HG02981 (cell line): ENCODE data around the gene AVPI1.
"Not testable (repeated sequence)": the region's sequence is repeated elsewhere in the genome, so short reads cannot be mapped to it uniquely, and the experiment has no call there.

Experiments used
- ATAC-seq: cut with Tn5 transposase; IDR thresholded peaks from one replicate; pipeline ENCODE4 v1.9.1; 2021; ENCODE audit warnings: mild to moderate bottlenecking, moderate library complexity; ENCODE audit not compliant: unreplicated experiment

AVPI1 gene

DNA sequence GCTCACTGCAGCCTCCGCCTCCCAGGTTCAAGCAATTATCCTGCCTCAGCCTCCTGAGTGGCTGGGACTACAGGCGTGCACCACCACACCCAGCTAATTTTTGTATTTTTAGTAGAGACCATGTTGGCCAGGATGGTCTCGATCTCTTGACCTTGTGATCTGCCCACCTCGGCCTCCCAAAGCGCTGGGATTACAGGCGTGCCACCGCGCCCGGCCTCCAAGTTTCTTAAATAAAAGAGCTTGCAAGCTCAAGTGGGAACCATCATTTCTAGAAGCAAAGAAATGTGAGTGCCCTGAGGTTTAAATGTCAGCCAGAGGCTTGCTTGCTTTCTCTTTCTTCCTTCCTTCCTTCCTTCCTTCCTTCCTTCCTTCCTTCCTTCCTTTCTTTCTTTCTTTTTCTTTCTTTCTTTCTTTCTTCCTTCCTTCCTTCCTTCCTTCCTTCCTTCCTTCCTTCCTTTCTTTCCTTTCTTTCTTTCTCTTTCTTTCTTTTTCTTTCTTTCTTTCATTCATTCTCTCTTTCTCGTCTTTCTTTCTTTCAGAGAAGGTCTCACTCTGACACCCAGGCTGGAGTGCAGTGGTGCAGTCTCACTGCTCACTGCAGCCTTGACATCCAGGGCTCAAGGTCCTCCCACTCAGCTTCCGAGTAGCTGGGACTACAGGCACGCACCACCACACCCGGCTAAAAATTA is 44.4 kb downstream of the AVPI1 start:
- ATAC-seq = not testable (repeated sequence)

DNA sequence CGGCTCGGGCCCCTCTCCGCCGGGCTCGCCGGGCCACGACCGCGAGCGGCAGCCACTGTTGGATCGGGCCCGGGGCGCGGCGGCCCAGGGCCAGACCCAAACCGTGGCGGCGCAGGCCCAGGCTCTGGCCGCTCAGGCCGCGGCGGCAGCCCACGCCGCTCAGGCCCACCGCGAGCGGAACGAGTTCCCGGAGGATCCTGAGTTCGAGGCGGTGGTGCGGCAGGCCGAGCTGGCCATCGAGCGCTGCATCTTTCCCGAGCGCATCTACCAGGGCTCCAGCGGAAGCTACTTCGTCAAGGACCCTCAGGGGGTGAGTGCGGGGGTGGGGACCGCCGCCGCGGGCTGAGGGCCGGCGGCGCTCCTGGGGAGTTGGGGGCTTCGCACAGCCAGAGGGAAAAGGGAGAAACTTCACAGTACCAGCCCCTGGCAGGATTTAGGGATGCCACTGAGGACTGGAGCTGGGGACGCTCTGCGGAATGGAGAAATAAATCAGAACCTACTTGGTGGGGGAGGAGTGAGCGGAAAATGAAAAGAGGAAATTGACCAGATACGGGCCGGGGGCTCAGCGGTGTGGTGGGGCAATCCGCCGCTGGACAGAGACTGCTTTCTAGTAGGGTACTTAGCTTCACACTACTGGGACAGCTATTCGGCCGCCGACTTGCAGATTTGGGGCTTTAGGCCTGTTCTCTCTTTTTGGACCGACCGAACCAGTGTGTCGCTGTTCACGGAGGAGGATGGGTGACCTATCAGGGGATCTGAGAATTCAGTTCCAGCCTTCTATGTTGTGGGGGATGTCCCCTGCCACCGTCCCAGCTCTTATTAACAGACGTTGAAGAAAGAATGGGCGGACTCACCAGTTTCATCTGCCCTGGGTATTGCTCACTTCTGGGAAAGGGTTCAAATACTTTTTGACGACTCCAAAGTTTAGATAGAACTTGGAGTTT is 45.9 kb downstream of the AVPI1 start:
- ATAC-seq = peak; percentile 9

DNA sequence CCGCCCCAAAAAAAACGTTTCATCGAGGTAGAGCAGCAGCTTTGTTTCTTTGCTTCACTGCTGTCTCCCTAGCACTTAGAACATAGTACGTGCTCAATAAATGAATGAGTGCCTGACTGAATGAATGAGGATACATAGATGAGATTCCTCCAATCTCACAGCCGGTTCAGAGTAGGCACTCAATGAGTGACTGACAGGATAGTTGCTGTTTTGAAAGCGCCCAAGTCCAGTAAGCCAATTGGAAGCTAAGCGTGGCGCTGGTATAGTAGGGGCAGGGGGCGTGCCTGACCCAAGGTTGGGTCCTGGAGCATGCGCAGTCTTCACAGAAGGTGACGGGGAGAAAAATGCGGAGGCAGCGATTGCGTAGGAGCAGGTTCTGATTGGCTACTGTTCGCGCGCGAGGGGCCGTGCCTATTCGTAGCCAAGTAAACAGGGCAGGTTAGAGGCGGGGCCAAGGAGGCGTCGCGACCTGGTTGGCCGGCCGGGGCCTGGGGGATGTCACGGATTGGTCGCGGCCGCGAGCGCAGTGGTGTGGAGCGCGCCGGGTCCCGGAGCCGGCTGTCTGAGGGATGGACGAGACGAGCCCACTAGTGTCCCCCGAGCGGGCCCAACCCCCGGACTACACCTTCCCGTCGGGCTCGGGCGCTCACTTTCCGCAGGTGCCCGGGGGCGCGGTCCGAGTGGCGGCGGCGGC is 46.7 kb downstream of the AVPI1 start, which contains the start of gene PI4K2A:
Gene PI4K2A (plus strand): TSS at position 498 of the 694 bp plus-strand sequence. CDS start 72 bp downstream, at position 570.
- peak; percentile 98 for ATAC-seq

DNA sequence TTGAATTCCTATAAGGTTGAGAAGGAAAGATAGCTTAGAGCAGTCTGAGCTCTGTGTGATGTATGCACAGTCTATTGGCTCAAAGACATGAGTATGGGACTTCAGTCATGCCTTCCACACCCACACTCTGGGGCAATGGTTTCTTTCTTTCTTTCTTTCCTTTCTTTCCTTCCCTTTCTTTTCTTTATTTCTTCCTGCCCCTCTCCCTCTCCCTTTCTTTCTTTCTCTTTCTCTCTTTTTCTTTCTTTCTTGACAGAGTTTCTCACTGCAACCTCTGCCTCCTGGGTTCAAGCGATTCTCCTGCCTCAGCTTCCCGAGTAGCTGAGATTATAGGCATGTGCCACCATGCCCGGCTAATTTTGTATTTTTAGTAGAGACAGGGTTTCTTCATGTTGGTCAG is 48.0 kb downstream of the AVPI1 start:
- not testable (repeated sequence) for ATAC-seq

DNA sequence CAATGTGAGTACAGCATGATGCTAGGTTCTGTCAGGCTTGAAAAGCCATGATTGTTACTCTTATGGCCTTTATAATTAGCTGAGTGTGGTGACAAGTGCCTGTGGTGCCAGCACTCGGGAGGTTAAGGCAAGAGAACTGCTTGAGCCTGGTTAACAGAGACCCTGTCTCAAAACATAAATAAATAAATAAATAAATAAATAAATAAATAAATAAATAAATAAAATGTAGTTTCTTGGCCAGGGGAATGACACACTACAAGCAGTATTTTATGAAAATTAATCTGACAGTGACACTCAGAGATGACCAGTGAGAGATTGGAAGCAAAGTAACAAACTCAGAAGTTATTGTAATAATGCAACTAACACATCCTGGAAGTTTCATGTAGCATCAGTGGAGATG is 51.5 kb downstream of the AVPI1 start:
- no peak for ATAC-seq

DNA sequence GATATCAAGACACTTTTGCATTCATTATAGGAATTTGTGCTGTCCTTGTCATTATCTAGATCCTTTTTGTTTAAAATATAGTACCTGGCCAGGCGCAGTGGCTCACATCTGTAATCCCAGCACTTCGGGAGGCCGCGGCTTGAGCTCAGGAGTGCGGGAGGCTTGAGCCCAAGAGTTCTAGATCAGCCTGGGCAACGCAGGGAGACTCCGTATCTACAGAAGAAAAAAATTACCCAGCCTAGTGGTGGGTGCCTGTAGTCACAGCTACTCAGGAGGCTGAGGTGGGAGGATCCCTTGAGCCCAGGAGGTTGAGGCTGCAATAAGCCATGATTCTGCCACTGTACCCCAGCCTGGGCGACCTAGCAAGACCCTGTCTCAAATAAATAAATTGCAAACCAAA is 53.1 kb downstream of the AVPI1 start:
- no peak for ATAC-seq

DNA sequence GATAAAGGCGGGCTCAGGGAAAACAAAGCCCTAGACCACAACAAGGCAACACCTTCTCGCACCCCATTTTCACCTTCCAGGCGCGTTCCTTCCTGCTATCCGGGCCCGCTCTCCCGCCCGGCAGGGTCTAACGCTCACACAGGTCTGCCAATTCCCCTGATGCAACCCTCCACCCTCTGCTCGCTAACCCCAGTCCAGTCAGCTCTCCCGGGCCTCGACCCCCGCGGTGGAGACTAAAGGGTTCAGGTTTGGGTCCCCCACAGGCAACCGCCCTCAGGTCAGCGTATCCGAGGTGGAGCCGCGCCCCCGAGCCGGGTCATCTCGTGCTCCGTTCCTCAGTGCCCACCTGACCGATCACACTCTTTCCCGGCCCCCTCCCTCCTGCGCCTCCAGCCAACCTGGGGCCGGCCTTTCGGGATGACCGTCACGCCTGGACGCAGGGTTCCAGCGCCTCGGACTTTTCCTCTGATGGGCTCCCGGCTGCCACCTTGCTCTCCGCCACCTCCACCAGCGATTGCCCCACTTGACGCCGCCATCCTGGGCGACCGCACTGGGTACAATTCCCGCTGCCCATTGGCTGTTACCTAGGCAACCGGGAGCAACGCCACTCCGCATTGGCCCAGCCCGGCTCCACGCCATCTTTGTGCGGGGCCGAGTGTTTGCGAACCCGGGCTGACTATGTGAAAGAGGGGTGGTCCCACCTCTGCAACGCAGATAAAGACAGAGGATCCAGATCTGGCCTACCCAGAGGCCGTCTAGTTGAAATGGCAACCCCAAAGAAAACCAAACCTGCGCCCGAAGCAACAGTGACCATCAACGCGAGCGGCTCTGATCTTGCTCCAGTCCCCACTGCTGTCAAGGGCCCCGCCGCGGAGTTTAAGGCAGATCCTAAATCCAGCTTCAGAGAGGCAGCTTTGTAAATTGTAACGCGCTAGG is 53.8 kb downstream of the AVPI1 start, which contains the start of gene MORN4:
Gene MORN4 (minus strand): TSS at position 552 of the 936 bp plus-strand sequence. CDS start 13,847 bp downstream, outside the sequence.
- peak; percentile 99 for ATAC-seq

DNA sequence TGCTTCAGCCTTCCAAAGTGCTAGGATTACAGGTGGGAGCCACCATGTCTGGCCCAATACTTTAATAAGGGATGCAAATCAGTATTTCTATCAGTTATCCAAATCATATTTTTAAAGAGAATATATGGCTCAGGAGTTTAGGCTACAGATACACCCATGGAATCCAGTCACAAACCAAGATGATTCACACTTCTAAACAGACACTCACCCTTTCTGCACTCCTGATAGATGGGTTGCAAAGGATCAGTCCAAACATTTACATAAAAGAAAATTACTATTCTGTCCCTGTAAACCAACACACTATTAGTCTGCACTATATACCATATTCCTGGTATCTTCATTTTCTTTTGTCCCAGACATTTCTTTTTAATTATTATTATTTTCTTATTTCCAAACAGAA is 55.9 kb downstream of the AVPI1 start:
- no peak for ATAC-seq

DNA sequence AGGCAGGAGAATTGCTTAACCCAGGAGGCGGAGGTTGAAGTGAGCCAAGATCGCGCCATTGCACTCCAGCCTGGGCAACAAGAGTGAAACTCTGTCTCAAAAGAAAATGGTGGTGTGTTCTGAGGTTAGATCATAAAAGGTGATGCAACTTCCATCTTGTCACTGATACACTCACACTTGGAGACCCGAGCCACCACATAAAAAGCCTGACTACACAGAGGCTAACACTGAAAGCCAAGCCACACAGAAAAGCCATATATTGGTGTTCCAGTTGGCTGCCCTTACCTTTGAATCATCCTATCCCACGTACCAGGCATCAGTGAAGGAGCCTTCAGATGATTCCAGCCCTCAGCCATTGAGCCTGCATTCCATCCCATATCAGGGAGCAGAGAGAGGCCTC is 57.8 kb downstream of the AVPI1 start:
- ATAC-seq = no peak

DNA sequence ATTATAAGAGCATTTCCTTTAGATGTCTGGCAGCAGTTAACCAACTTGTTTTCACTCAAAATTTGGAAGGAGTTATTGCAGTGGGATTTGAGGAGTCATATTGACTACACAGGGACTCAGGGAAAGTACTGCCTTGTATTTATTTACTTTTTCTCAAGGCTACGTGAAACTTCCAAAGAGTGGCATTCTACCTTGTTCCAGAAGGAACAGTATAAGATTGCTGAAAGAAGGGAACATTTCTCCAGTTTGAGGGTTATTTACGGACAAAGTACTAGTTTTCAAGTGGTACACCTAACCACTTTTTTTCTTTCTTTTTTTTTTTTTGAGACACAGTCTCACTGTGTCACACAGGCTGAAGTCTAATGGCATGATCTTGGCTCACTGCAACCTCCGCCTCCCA is 58.8 kb downstream of the AVPI1 start:
- ATAC-seq = no peak

DNA sequence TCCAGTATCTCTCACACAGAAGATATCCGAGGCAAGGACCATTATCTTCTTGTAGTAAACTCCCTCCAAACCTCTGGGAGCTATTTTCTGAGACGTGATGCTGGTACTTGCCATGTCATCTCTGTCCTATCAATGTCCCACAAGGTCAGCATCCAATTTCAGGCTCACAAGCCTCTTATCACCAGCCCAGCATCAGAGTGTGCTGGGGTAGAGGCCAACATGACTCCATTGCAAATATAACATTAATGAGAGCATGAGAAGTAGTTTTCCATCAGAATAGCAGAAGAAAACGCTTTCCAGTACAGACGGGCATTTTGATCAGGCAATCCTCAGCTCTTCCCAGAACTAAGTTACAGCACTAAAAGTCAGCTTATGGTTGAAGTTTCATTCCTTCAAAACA is 59.3 kb downstream of the AVPI1 start:
- no peak for ATAC-seq
